SK-N-SH (cell line): Measurements from ENCODE around the gene RPS24. TPM values are rescaled to one million over a fixed set of nuclear protein-coding genes. Genes with fewer than 3 reads are reported as not detected.

Experiments
- CTCF ChIA-PET: fragments of 300-600, 350-600 bp; formaldehyde crosslinking; extraction: SDS; loops from one replicate; lab custom pipeline; 2021; lab: Yijun Ruan, JAX
- POLR2A ChIA-PET: fragments of 350-600 bp; sonication (Branson Sonifier 250); formaldehyde crosslinking; extraction: SDS; loops from one replicate; lab custom pipeline; 2020; ENCODE audit warnings: antibody characterized with exemption, inconsistent platforms; lab: Yijun Ruan, JAX
- DNase-seq: peaks from one replicate; pipeline ENCODE4 v3.0.0; 2012
- H2AFZ ChIP-seq: fragments of 200-600 bp; sonication (generic); 2 replicates; pipeline ENCODE4 v1.8.1; 2016; ENCODE audit warnings: antibody characterized with exemption, mild to moderate bottlenecking, low read depth
- H3F3A ChIP-seq: fragments of 200-600 bp; sonication (generic); replicated peaks from 2 replicates; pipeline ENCODE3; 2016; ENCODE audit warnings: antibody characterized with exemption, mild to moderate bottlenecking; ENCODE audit not compliant: insufficient read depth
- H3K27ac ChIP-seq, 2 experiments: fragments of 200-500 bp in 1 of 2; fragments of 200-600 bp in 1 of 2; sonication (Bioruptor generic) in 1 of 2; sonication (generic), shearing (Covaris generic) in 1 of 2; 2 replicates each; pipeline versions ENCODE4 v1.5.1 to v1.6.1; 2014 to 2016; ENCODE audit warnings: low read depth in 2 of 2, inconsistent platforms in 1 of 2, low read length in 1 of 2, mild to moderate bottlenecking in 1 of 2, mixed read lengths in 1 of 2
- H3K27me3 ChIP-seq: fragments of 200-600 bp; sonication (generic), shearing (Covaris generic); 2 replicates; pipeline ENCODE4 v1.6.1; 2016; ENCODE audit warnings: mixed run types; ENCODE audit not compliant: insufficient read depth
- H3K36me3 ChIP-seq, 2 experiments: fragments of 200-500 bp in 1 of 2; fragments of 200-600 bp in 1 of 2; sonication (Bioruptor generic) in 1 of 2; sonication (generic) in 1 of 2; replicated peaks in 1 of 2; 2 replicates each; pipeline versions ENCODE3 to v1.5.1; 2014 to 2016; ENCODE audit warnings: low read length in 1 of 2, mild to moderate bottlenecking in 1 of 2; ENCODE audit not compliant: insufficient read depth in 2 of 2, control insufficient read depth in 1 of 2
- H3K4me1 ChIP-seq, 2 experiments: fragments of 200-500 bp in 1 of 2; fragments of 200-600 bp in 1 of 2; sonication (Bioruptor generic) in 1 of 2; sonication (generic), shearing (Covaris generic) in 1 of 2; 2 replicates each; pipeline versions ENCODE4 v1.5.1 to v1.6.1; 2014 to 2016; ENCODE audit warnings: low read depth in 1 of 2, low read length in 1 of 2, mixed run types in 1 of 2; ENCODE audit not compliant: insufficient read depth in 2 of 2, control insufficient read depth in 1 of 2
- H3K4me2 ChIP-seq: fragments of 200-600 bp; sonication (generic), shearing (Covaris generic); 2 replicates; pipeline ENCODE4 v1.6.1; 2017; ENCODE audit warnings: mixed run types
- H3K4me3 ChIP-seq, 2 experiments: fragments of 200-500 bp in 1 of 2; fragments of 200-600 bp in 1 of 2; sonication (Bioruptor generic) in 1 of 2; sonication (generic), shearing (Covaris generic) in 1 of 2; 2 replicates each; pipeline versions ENCODE4 v1.5.1 to v1.8.1; 2014 to 2016; ENCODE audit warnings: low read depth in 2 of 2, inconsistent platforms in 1 of 2, low read length in 1 of 2, mild to moderate bottlenecking in 1 of 2, mixed read lengths in 1 of 2, moderate library complexity in 1 of 2
- H3K79me2 ChIP-seq: fragments of 200-600 bp; sonication (generic); 2 replicates; pipeline ENCODE4 v1.8.1; 2017; ENCODE audit warnings: mild to moderate bottlenecking; ENCODE audit not compliant: insufficient read depth
- H3K9ac ChIP-seq: fragments of 200-600 bp; sonication (generic); 2 replicates; pipeline ENCODE4 v1.6.1; 2017; ENCODE audit warnings: mixed run types
- H3K9me2 ChIP-seq: fragments of 200-600 bp; sonication (generic); 2 replicates; pipeline ENCODE4 v1.6.1; 2017; ENCODE audit warnings: mixed run types
- H3K9me3 ChIP-seq: fragments of 200-600 bp; sonication (generic); 2 replicates; pipeline ENCODE4 v1.6.1; 2017; ENCODE audit warnings: mixed run types, mild to moderate bottlenecking, moderate library complexity
- H4K20me1 ChIP-seq: fragments of 200-600 bp; sonication (generic); 2 replicates; pipeline ENCODE4 v1.6.1; 2017; ENCODE audit warnings: mild to moderate bottlenecking, mixed run types; ENCODE audit not compliant: insufficient read depth
- CHD2 ChIP-seq: fragments of 150-350 bp; IDR thresholded peaks from 2 replicates; pipeline ENCODE4 v1.6.1; 2018; ENCODE audit warnings: low read length; ENCODE audit not compliant: partially characterized antibody
- FOXM1 ChIP-seq: IDR thresholded peaks from 2 replicates; pipeline ENCODE4 v1.4.0; 2012; ENCODE audit warnings: low read depth, mild to moderate bottlenecking
- IRF3 ChIP-seq: fragments of 150-350 bp; IDR thresholded peaks from 2 replicates; pipeline ENCODE4 v1.6.1; 2016; ENCODE audit warnings: mild to moderate bottlenecking, low read depth, low read length
- POLR2AphosphoS5 ChIP-seq: IDR thresholded peaks from 2 replicates; pipeline ENCODE4 v1.6.1; 2012; ENCODE audit warnings: low read depth, low read length
- RAD21 ChIP-seq: IDR thresholded peaks from 2 replicates; pipeline ENCODE4 v1.6.1; 2012; ENCODE audit warnings: mild to moderate bottlenecking, low read length
- REST ChIP-seq: IDR thresholded peaks from 2 replicates; pipeline ENCODE4 v1.6.1; 2012; ENCODE audit warnings: mild to moderate bottlenecking, low read depth, low read length, moderate library complexity
- RFX5 ChIP-seq: IDR thresholded peaks from 2 replicates; pipeline ENCODE4 v1.6.1; 2012; ENCODE audit warnings: mild to moderate bottlenecking, improper control_type of control experiment, low read length
- SIN3A ChIP-seq: IDR thresholded peaks from 2 replicates; pipeline ENCODE4 v1.6.1; 2012; ENCODE audit warnings: low read depth, mild to moderate bottlenecking, low read length, moderate library complexity, borderline replicate concordance
- SMC3 ChIP-seq: IDR thresholded peaks from 2 replicates; pipeline ENCODE4 v1.6.1; 2012; ENCODE audit warnings: low read depth, low read length, improper control_type of control experiment
- TAF1 ChIP-seq: IDR thresholded peaks from 2 replicates; pipeline ENCODE4 v1.6.1; 2012; ENCODE audit warnings: low read depth, mild to moderate bottlenecking, low read length, moderate library complexity, borderline replicate concordance
- TCF12 ChIP-seq: IDR thresholded peaks from 2 replicates; pipeline ENCODE4 v1.4.0; 2012
- USF1 ChIP-seq: IDR thresholded peaks from 2 replicates; pipeline ENCODE4 v1.4.0; 2012; ENCODE audit warnings: low read depth, borderline replicate concordance
- YY1 ChIP-seq: IDR thresholded peaks from 2 replicates; pipeline ENCODE4 v1.4.0; 2012; ENCODE audit warnings: low read depth, mild to moderate bottlenecking
- WGBS: methylation state at CpG from one replicate; pipeline ENCODE4 v1.1.6; 2017; ENCODE audit warnings: low lambda C conversion rate; 5-methylcytosine and 5-hydroxymethylcytosine counted together
- polyA plus RNA-seq, 3 experiments: library from polyadenylated mRNA; depleted of rRNA; stranded (reverse); fragments of >200 nt; gene quantifications; 2 replicates each; pipeline ENCODE4 v1.2.3, GENCODE V29; 2012
- TF ChIP-seq, protein P1 (sequence below): IDR thresholded peaks from 2 replicates; pipeline ENCODE4 v1.4.0; 2012; ENCODE audit warnings: low read depth, borderline replicate concordance
- TF ChIP-seq, protein P2 (sequence below): IDR thresholded peaks from 2 replicates; pipeline ENCODE4 v1.4.0; 2012; ENCODE audit warnings: low read depth

RPS24 gene
- polyA plus RNA-seq, 1 of the 3 experiments (the other 2 are of a cell fraction), result 3,806 TPM

DNA sequence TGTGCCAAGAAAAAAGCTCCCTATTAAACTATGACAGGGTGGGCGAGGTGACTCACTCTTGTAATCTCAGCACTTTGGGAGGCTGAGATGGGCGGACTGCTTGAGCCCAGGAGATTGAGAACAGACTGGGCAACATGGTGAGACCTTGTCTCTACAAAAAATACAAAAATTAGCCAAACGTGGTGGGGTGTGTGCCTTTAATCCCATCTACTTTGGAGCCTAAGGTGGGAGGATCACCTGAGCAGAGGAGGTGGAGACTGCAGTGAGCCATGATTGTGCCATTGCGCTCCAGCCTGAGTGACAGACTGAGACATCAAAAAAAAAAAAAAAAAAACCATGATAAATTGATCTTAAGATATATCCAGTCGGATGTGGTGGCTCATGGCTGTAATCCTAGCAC, 15.8 kb upstream of the RPS24 start:
- Histone ChIP-seq H3F3A (no peaks in the 10 kb centered on the region), H3K9me3 (no peaks in the 10 kb centered on the region), H4K20me1 (no peaks in the 10 kb centered on the region), H3K36me3 (peaks cover 71 to 91% of the 10 kb centered on the region in 2 experiments), H3K4me3 (no peak overlapping the region), H3K79me2 (no peaks in the 10 kb centered on the region), H3K4me1 (no peaks in the 10 kb centered on the region), H3K9me2 (no peaks in the 10 kb centered on the region), H3K4me2 (no peak overlapping the region), H3K9ac (no peak overlapping the region), H2AFZ (no peak overlapping the region), H3K27me3 (no peaks in the 10 kb centered on the region), H3K27ac (no peak overlapping the region)
- no peak for DNase-seq
- WGBS, result 79% methylated on average over 5 of the region's 5 CpGs
- no peak for TF ChIP-seq REST
- TF ChIP-seq TCF12, result no peak
- no peak for TF ChIP-seq IRF3
- TF ChIP-seq USF1, result no peak
- no peak for TF ChIP-seq POLR2AphosphoS5
- no peak for TF ChIP-seq CHD2
- TF ChIP-seq YY1, result no peak
- TF ChIP-seq SIN3A, result no peak
- no peak for TF ChIP-seq TAF1
- TF ChIP-seq, protein P1, sequence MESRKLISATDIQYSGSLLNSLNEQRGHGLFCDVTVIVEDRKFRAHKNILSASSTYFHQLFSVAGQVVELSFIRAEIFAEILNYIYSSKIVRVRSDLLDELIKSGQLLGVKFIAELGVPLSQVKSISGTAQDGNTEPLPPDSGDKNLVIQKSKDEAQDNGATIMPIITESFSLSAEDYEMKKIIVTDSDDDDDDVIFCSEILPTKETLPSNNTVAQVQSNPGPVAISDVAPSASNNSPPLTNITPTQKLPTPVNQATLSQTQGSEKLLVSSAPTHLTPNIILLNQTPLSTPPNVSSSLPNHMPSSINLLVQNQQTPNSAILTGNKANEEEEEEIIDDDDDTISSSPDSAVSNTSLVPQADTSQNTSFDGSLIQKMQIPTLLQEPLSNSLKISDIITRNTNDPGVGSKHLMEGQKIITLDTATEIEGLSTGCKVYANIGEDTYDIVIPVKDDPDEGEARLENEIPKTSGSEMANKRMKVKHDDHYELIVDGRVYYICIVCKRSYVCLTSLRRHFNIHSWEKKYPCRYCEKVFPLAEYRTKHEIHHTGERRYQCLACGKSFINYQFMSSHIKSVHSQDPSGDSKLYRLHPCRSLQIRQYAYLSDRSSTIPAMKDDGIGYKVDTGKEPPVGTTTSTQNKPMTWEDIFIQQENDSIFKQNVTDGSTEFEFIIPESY, result no peak
- no peak for TF ChIP-seq SMC3
- TF ChIP-seq, protein P2, sequence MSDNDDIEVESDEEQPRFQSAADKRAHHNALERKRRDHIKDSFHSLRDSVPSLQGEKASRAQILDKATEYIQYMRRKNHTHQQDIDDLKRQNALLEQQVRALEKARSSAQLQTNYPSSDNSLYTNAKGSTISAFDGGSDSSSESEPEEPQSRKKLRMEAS, result no peak
- no peak for TF ChIP-seq FOXM1
- no peak for TF ChIP-seq RAD21
- no peak for TF ChIP-seq RFX5
- CTCF ChIA-PET, result interaction anchor here (0.7 to 2.0 kb wide), 3 partner anchors 12 to 109 kb away, joined by 4 read pairs; partner anchors contain the start of gene POLR3A
- POLR2A ChIA-PET, result no interaction called here
